GM19324 (cell line): ENCODE measurements around the gene USP21.
A peak's percentile ranks its signal among the peaks of the same experiment; 100 is the strongest.

Experiments
- ATAC-seq: cut with Tn5 transposase; IDR thresholded peaks from one replicate; pipeline ENCODE4 v1.9.1; 2021; ENCODE audit warnings: mild to moderate bottlenecking, moderate library complexity; ENCODE audit not compliant: unreplicated experiment, low FRiP score

The USP21 gene

DNA sequence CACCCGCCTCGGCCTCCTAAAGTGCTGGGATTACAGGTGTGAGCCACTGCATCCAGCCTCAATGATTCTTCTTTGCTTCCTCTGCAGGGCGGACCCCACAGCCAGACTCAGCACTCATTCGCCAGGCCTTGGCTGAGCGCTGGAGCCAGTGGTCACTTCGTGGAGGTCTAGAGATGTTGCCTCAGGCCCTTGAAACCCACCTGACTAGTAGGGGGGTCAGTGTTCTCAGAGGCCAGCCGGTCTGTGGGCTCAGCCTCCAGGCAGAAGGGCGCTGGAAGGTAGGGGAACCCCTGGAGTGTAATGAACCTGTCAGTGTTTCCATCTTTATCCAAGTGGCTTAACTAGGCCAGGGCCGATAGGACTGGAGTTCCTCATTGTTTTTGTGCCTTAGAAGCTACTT lies 9.6 kb downstream of the USP21 start:
- ATAC-seq = no peak

DNA sequence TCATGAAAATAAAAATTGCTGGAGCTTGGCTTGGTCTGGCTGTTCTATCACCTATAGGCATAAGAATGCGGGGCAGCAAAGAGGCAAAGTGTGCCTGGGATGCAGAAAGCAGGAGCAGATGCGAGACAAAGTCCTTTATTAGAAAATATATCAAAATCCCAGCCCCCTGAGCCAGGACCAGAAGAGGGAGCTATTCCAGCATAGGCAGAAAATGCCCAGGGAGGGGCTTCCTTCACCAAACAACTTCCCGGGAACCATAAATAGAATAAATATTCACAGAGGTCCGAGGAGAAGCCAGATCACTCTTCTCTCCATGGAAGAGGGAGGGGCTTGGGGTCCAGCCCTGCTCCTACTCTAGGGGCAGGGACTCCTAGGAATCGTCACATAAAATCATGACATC lies 11.9 kb downstream of the USP21 start:
- no peak for ATAC-seq

DNA sequence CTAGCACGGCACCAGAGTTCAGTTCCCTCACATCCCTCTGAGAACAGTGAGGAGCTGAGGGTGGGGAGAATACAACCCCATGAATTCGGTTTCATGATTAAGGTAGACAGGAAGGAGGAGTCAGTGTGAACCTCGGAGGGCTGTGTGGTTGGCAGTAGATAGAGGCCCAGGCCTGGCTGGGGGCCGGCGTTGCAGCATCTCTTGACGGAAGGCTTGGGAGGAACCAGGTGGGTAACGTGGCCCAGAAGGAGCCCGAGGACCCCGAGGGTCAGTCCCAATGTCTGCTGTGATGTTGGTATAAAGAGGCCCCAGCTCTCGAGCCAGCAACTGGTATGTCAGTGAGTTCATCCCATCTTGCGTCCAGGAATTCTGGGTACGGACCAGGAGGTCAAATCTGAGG lies 12.4 kb downstream of the USP21 start:
- no peak for ATAC-seq

DNA sequence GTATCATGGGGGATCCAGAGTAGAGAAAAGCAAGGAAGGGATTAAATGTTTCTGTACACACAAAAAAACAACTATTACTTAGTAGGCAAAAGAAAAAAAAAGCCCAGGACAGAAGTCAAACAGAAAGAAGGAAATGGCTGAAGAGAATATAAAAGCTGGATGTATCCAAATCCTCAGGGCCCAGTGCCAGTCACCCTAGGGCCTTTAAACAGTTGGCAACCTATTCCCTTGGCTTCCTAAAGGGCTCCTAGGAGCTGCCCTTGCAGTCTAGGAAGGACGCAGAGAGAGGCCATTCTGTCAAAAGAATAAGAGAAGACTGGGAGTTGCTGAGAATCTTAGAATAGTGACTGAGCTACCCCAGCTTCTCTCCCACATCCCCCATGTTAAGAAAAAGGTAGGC lies 13.0 kb downstream of the USP21 start:
- no peak for ATAC-seq

DNA sequence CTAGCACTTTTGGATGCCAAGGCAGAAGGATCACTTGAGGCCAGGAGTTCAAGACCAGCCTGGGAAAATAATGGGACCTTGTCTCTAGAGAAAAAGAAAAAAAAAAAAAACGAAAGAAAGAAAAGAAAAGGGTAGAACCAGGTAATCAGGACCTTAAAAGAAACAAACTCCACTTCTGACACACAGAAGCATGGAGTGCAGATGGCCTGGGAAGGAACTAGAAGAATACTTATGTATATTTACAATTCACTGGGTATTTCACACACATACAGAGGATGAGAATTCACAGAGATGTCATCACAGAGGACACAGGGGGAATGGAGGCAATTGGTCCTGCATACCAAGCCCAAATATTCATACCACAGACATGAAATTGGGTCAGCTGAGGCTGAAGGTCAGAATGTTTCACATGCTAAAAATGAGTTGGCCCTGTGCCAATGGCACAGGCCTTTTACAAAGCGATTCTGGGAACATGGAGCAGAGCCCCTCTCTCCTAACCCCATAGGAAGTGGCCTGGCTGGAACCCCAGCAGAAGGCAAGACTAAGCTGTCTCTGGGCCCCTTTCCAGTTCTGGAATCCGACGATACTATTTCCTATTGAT lies 13.6 kb downstream of the USP21 start:
- ATAC-seq = no peak

DNA sequence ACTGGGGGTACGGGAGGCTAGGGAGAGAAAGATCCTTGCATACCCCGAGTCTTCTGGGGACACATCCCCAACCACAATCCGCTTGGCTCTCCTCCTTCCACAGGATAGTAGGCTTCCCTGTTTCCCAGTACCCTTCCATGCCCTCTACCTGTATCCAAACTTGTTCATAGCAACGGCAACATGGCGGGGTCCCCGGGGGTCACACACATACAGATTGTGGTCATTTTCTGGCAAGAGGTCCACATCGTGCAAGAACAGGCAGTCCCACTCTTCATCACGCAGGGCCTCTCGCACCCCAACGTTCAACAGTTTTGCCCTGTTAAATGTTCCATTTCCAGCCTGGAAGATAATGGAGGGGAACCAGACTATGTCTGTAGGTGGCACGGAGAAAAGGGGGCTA lies 14.4 kb downstream of the USP21 start:
- ATAC-seq = no peak

DNA sequence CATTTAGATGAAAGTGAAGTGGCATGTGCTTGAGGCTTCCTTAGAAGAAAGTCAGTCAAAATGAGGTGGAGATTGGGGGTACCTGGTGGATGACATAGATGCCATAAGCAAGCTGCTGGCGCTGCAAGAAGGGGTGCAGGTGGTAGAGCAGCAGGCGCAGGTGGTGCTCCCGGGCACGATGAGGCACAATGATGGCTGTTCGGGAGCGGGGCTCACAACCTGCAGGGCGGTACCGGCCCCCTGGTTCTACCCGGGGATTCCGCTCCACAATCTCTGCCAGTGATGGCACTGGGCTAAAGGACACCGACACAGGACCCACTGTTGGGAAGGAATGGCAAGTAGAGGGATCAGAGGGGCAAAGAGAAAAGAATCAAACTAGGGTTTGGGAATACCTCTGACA lies 15.6 kb downstream of the USP21 start:
- ATAC-seq = no peak

DNA sequence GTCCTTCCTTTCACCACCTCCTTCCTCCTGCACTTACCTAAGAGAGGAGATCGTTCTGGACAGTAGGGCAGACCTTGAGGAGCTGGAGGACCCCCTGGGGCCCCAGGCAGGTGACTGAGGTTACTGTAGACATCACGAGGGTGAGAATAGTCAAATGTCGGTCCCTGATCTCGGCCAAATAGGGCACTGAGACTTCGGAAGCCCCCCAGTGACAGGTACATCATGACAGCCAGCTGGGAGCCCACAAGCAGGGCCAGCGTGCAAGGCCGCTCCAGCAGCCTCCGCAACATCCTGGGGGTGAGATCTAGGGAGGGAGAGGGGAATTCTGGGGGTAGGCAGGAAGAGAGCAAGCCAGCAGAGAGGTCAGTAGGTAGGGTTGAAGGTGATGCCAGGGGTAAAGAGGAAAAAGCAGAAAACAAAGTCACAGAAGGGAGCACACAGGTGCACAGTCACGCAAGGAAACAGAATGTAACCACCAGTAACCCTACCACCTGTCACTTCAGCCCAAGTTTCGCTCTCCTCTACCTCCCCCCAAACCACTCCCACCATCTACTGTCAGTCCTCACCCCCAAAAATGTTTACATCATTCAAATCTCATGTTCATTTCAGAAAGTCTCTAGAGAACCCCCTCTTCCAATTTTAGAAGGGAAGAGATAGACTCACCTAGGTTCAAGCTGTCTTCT lies 16.6 kb downstream of the USP21 start:
- no peak for ATAC-seq

DNA sequence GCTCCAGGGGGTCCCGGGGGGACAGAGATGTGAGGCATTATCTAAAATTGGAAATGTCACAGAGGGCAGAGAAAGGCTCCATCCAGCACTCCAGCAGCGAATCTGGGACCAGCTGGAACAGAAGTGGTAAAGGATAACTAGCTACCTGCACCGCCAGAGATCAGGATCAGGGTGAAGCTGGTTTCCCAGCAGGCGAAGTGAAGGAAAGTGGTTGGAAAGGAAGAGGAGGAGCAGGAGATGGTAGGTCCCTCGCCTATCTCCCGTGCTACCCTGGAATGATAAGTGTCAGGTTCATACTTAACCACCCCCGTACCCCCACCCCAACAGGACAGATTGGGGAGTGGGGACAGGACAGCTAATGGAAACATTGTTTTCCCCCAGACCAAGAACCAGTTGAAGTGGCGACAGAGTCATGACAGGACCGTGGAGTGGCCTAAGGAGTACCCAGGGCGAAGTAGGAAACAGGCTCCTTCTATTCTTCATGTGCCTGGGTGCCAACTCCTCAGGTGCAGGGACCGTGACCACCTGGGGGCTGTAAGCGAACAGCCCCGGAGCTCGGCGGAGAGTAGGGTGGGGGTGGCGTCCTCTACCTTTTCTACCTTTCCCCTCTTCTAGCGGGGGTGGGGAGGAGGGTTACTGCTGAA lies 17.3 kb downstream of the USP21 start:
- no peak for ATAC-seq

DNA sequence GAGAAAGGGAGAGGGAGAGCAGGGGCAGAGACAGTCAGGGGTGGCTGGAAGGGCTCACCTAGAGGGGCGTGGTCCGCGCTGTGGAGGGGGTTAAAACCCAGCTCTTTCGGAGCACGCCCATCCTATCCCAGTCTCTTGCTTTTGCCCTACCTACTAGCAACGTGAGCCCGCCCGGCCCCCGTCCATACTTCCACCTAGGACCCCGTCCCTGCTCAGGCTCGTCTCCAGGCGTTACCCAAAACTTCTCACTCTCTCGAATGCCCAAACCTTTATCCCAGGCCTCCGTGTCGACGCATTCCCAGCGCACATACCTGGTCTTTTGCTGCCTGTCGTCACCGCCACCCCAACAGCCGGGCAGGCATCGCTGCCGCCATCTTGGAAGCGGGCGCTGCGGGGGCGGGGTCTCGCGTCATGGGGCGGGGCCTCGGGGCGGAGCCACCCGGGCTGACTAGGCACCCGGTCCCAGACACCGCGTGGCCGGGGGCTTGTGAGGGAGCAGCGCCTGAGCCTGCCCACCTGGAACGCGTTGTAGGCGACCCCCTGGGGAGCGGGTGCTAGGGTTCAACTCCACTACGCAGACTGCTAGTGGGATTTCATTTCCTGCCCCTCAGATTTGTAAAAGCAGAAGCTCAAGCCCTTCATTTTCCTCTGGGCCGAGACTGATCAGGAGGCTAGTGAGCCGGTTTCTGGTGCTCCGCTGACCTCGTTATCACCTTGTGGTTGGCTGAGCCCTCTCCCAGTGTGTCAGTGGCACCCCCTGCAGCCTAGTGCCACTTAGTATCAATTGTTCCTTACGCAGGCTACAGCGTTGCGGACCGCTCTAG lies 18.0 kb downstream of the USP21 start, which contains the start of gene B4GALT3:
B4GALT3 (minus strand) TSS at position 396 of the 824 bp plus-strand sequence. CDS start 1,447 bp downstream, outside the sequence.
- ATAC-seq = peak; percentile 86

DNA sequence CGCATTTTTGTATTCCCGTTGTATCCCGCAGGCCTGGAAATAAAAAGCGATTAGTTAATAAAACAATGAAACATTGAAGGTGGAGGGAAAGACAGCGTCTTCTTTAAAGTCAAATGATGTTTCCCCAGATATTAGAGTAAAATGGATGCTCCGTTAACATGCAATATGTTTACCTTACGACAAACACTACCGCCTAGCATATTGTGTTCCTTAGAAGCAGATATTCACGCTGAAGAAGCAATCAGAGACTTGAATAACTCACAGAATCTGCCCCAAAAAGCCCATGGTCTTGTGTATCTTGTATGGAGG lies 18.6 kb downstream of the USP21 start:
- ATAC-seq = no peak

DNA sequence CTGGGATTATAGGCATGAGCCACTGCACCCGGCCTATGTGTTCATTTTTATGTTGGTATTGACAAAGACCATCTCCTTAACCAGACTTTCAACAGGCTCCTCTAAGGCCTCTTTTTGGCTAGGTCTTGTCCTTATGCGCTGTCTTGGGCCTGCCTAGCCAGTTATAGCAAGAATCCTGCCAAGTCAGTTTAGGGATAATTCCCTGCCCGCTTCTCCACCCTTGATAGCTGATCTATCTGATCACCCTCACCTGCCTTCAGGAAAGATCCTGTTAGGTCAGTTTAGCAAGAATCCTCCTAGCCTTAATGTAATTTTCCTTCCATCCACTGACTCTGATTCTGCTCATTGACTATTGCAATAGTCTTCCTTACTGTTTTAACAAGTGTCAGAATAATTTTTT lies 20.4 kb downstream of the USP21 start:
- ATAC-seq = no peak

DNA sequence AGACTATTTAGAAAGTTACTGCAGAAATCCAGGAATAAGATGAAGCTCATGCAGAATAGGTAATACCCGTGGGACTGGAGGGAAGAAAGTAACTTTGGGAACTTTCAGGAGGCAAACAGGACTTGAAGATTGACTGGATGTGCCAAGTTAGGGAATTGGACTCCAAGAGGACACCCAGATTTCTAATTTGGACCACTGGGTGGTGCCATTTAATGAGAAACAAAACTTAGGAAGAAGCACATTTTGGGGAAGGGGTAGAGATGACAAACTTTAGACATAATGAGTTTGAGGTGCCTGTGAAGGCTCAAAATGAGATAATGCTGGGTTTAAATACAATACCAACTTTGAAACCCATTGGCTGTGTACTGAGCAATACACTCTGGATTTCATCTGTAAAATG lies 21.3 kb downstream of the USP21 start:
- no peak for ATAC-seq

DNA sequence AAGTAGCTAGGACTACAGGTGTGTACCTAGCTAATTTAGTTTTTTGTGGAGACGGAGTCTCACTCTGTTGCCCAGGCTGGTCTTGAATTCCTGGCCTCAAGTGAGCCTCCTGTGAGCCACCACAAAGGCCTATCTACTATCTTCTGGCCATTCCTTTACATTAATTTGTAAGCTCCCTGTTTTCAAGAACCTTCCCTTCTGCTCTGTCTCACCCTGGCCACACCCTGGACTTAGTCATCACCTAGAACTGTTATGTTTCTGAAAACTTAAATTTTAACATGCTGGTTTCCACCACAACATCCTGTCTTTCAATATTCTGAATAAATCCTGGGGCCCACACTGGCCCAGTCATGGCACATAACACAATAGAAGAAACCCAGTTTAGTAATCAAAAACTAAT lies 22.9 kb downstream of the USP21 start:
- ATAC-seq = peak; percentile 34

DNA sequence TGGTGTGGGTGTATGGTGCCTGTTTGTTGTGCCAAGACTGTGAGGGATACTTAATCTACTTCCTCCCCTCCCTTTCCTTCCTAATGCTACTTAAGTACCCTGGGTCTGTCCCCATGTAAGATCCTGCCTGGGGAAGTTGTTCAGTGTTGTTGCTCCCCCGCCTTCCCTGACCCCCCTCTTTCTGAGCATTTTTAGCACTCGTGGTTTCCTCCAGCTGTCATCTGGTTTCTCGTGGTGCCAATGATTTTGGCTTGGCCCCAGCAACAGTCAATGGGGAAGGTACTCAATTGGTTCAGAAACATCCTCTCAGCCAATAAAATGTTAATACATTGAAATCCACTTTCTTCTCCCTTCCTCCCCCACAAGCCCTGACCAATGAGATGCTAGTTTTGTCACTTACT lies 26.0 kb downstream of the USP21 start:
- ATAC-seq = peak; percentile 75

DNA sequence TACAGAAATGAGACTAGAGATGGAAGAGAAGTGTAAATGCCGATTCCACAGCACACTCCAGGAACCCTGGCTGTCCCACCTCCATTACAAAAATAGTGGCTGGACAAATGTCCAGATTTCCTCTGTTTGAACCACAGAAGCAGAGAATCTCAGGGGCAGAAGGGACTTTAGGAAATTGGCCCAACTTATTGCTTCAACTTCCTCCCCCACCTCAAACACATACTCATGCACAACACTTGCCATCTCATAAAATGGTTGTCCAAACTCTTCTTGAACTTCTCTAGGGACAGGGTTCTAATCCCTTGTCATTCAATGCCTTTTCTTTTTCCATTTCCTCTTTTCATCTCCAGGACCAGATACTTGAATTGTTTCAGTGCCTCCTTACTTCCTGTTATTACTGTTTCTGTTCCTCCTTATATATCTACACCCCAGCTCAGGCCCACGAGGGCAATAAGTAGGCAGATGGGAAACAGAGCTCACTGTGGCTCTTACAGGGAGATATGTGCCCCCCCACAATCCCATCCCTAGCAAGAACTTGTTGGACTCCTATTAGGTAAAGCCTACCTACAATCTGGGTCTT lies 26.5 kb downstream of the USP21 start:
- ATAC-seq = peak; percentile 15

DNA sequence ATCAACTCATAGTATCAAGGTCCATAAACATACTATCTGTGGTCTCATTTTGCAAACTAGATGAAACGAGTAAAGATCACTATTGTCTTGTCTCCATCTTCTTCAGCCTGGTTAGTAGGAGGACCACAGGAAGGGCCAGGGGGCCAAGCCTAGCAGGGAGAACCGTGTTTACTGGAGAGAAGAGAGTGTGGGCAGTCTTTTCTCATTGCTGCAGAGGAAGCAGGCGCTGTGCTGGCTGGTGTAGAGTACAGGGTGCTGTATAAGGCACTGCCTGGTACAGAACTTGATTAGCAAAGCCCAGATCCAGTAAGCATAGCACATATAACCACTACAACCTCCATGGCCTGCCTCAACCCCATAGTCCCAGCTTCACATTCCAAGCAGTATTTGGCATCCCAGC lies 28.0 kb downstream of the USP21 start:
- ATAC-seq = no peak

DNA sequence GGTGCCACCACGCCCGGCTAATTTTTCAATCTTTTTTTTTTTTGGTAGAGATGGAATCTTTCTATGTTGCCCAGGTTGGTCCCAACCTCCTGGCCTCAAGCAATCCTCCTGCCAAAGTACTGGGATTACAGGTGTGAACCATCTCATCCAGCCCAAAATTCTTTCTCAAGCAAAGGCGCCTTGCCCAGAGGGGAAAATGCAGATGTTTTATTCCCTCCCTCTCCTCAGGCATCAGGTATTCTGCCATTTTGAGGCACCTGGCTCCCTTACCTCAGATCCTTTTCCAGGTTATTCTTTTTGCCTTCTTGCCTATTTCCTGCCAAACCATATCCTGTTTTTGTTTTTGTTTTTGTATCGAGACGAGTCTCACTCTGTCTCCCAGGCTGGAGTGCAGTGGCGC lies 29.1 kb downstream of the USP21 start:
- no peak for ATAC-seq

DNA sequence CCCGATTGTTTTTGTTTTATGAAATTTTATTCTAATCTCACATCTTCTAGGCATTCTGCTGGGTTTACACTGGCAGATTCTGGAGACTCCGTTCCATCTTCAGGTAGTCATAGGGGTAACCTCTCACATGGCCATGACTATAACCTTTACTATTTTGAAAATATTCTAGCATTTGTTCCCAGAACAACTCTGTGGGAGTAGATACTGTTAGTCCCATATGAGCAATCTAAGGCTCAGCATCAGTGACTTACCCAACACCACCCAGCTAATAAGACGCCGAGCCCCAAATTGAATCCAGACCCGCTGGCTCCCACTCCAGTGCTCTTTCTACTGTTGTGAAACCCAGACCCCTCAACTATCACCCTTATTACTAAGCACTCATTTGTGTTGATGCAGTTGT lies 29.7 kb downstream of the USP21 start:
- no peak for ATAC-seq

DNA sequence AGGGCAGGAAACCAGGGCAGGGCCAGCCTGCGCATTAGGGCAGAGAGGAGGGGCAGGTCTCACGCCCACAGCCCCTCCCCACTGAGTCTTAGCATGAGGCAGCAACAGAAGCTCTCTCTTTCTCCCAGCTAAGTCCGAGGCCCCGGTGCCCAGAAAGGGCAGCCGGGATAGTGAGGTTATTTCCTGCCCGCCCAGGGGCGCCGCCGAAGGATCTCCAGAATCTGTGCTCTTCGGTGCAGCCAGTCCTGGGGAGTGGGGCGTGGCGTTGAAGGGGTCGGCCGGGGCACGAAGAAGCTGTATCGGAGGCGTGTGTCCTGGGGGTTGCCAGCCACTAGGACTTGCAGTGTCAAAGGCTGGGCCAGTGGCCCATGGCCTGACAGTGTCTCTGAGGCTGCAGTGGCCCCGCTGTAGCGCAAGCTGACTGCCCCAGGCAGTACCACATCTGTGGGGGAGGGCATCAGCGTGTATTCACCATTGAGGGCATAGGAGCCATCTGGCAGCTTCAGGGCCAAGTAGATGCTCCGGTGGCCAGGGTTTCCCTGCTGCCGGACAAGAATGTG lies 31.7 kb downstream of the USP21 start:
- ATAC-seq = no peak

DNA sequence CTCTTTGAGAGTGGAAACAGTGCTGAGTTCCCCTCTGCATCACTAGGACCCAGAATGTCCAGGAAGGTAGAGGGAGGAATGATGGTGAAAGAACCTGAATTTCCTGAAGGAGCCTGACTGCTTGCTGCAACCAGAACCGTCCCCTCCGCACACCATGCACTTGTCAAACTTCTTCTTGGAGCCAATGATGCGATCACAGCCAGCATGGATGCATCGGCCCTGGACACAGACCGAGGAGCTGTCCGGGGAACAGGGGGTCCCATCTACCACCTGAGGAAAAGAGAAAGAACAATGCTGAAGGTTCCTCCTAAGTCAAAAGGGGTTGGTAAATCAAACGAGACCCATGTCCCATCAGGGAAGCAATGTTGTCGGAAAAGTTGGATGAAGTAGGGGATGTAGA lies 32.7 kb downstream of the USP21 start:
- no peak for ATAC-seq
